HG02798 (cell line): ENCODE data around the gene BPGM.

ENCODE experiments used
- ATAC-seq: cut with Tn5 transposase; IDR thresholded peaks from one replicate; pipeline ENCODE4 v1.9.1; 2021; ENCODE audit warnings: mild to moderate bottlenecking; ENCODE audit not compliant: unreplicated experiment, poor library complexity

BPGM gene

DNA sequence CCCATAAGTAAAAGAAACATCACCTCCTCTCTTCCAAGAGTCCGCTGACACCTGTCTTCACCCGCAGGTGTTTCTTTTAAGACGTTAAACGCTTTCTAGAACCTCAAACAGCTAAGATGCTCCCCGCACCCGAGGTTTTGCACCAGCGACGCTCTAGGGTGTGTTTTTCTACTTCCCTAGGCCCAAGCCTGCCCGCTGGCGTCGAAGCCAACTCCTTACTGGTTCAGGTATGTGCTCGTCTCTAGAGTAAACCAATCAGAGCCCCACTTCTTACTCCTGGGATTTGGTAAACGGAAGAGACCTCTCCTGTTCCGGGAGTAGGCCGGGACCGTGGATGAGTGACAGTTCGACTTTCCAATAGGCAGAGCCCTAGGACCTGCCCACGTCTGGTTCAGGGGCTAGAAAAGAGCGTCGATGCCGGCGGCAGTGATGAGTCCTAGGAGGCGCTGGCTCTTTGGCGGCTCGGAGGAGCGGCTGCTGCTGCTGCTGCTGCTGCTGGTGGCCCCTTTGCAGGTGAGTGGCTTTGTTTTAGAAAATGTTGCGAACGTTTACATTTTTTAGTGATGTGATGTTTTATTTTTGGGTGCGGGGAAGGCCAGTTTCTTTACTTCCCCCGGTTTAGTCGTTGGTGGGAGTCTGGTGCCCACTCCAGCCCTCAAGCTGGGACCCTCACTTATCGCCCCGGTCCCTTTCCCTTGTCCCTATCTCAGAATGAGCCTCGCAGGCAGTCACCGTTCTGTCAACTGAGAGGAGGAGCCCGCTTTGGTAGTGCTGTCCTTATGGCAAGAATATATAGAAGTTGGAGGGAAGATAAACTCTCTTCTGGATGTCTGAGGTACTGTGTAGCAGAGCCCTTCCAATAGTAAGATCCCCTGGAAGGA lies at the start of gene BPGM:
Gene BPGM (plus strand): TSS at position 429 of the 881 bp plus-strand sequence. CDS start 14,655 bp downstream, outside the sequence.
- ATAC-seq, result peak; percentile 99

DNA sequence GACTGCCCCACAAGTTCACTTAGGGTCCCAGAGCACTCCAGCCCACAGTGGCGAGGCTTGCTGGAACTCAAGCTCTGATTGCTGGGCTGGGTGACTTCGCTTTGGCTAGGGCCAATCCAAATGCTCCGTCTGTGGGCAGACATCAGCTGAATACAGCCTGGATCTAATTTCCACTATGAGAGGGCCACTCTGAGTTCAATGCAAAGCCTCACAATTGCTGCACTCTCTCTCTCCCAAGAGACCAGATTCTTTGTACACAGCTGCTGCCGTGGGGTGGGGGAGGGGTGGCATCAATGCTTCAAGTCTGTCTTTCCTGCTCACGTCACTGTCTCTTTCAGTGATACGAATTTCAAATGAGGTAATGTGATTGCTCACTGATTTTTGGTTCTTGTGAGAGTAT lies 47.3 kb upstream of the BPGM start:
- ATAC-seq, result no peak

DNA sequence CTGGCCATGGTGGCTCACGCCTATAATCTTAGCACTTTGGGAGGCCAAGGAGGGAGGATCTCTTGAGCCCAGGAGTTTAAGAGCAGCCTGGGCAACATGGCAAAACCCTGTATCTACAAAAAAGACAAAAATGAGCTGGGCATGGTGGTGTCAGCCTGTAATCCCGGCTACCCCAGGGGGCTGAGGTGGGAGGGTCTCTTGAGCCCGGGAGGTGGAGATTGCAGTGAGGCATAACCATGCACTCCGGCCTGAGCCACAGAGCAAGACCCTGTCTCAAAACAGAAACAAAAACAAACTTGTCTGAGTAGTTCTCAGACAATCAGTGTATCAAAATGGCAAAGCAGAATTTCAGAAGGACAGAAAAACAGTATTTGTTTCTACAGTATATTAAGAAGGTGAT lies 45.2 kb upstream of the BPGM start:
- ATAC-seq, result no peak

DNA sequence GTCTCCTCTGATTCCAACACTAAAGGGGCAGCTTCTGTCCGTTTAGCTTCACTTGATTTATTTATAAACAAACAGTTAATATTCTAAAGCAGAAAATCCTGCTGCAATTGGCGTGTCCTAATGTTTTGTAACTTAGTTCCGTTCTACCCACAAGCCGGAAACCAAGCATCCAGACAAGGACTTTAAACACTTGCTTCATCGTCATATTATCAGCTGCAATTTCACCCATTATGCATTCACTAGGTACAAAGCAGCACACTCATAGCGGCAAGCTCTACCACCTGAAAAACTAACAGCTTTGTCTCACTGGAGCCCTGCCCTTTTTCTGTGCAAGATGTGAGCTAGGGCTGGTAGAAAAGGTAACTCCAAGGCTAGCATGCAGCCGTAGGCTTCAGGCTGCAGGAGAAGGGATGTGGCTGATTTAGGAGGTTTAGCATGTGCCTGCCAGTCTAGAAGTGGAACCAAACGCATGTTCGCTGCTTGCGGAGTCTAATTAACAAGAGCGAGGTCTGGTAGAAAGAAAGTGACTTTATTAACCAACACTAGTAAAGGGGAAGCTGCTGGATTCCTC lies 43.7 kb upstream of the BPGM start:
- ATAC-seq, result no peak

DNA sequence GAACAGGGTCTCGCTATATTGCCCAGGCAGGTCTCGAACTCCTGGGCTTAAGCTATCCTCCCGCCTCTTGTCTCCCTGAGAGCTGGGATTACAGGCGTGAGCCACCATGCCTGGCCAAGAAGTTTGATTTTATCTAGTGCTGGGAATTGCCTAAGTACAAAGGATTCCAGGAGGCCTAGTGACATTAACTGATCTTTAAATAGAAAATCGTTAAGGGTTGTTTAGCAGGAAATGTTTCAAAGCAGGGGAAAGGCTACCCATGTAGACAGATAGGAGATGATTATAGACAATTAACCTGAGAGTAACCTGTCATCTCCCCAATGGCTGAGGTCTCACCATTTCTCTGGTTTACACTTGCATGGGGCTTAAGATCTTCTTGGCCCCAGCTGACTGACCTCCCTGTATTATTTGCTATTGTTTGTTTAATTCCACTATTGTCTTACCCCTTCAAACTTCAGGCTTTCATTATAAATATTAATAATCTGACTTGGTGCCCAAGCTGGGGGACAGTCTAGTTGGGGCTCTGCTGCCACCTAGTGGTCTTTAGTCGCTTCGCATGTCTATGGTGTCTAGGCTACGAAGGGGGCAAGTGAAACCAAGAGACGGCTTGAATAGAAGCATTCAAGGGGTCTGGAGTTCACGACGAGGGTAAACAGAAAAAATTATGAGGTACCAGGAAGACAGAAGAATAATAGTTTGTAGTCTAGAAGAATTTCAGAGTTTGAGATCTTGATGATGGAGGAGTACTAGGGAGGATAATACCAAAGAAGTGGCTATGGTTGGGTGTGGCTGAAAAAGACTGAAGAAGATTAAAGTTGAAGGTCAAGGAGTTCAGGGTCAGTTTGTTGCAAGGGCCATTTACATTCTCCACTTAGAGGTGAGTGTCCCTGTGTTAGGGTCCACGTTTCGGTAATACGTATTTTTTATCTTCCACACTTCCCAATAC lies 40.4 kb upstream of the BPGM start:
- peak; percentile 84 for ATAC-seq

DNA sequence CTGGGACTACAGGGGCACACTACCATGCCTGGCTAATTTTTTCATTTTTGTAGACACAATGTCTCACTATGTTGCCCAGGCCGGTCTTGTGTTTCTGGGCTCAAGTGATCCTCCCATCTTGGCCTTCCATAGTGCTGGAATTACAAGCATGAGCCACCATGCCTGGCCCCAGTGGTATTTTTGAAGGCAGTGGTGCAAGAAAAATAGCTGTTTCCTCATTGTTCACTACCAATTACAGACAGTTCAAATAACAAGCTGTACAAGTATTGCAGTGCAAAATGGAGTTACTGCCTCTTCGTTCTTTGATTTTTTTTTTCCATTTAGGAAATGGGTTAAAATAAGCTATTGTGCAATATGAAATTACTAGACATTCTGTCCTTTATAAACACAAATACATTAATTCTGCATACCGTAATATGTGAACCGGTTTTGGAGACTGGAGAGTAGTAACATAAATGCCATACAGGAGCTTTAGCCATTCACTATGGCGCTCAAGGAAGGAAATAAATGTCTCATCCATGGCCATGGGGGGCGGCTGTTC lies 35.0 kb upstream of the BPGM start:
- no peak for ATAC-seq

DNA sequence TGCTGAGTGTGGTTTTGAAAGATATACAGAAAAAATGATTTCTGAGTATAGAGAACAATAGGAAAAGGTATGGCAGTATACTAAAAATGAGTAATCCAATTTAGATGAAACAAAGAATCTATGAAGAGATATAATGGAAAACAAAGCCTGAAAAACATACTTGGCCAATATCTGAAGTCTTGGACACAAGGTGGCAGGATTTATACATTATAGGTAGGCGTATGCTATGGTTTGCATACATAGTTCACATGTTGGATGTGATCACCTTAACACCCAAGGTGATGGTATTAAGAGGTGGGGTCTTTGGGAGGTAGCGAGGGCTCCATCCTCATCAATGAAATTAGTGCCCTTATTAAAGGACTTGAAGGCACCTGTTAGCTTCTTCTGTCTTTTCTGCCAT lies 34.5 kb upstream of the BPGM start:
- no peak for ATAC-seq

DNA sequence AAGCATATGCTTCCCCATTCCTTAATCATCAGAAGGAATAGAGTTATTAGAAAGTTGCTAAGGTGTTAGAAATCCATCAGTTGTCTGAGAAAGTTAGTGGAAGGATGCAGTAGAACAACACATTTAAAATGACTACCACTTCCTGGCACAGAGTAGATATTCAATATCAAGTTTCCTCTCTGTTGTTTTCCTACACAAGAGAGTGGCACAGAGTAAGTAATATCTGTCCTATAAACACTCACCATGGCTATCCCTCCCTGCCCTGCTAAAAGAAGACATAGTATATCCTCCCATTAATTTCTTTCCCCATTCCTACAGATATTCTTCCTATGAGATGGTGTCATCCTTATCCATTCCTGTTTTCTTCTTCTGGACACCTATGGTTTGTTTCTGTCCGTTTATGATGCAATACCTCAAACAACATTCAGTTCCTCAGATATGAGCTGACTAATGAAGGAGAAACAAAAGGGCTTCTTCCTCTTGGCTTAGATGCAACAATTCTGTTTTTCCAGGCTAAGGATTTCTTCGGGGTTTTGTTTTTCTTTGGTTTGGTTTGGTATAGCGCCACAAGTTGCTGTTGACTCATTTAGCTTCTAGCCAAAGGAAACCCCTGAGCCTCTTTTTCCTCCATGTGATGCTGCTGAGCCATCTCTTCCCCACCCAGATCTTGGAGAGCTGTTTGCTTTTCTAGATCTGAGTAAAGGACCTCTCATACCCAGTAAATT lies 32.9 kb upstream of the BPGM start:
- ATAC-seq, result no peak

DNA sequence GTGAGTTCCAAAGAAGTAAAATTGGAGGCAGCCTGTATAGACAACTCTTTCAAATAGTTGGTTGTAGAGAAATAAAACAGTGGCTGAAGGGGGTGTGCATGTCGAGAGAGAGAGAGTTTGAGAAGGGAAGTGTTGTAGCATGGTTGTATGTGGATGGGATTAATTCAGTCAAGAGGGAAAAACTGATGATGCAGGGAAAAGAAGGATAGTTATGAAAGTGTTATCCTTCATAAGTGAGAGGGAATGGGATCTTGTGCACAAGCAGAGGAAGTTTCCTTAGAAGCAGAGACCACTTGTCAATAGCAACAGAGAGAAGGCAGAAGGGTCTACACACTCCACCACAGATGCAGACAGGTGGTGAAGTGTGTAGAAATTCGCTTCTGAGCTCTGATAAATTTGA lies 30.0 kb upstream of the BPGM start:
- no peak for ATAC-seq

DNA sequence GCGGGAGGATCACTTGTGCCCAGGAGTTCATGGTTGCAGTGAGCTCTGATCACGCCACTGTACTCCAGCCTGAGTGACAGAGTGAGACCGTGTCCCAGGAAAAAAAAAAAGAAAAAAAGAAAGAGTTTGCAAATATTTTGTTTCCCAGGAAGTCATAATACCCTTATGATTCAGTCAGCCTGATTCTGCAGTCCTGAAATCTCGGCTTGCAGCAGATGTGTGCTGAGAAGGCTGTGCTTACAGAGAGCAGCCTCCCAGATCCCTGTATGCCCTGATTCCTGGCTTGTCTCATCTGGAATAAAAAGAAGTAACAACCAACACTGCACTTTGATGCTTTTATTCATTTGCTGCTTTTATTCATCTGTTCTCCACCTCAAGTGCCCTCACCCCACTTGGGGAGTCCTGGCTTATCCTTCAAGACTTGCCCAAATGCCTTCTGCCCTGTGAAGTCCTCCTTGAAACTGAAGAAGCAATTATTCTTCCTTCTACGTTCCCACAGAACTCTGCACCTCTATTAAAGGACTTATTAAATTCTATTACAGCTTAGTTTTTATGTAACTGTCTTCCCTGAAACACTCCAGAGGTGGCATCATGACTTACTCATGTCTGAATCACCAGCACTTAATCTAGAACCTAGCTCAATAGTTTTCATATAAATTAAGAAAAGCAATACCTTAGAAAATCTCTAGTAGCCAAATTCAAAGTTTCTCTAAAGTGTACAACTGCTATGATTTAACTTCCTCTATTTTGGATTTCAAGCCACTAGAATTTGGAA lies 27.7 kb upstream of the BPGM start:
- ATAC-seq, result no peak

DNA sequence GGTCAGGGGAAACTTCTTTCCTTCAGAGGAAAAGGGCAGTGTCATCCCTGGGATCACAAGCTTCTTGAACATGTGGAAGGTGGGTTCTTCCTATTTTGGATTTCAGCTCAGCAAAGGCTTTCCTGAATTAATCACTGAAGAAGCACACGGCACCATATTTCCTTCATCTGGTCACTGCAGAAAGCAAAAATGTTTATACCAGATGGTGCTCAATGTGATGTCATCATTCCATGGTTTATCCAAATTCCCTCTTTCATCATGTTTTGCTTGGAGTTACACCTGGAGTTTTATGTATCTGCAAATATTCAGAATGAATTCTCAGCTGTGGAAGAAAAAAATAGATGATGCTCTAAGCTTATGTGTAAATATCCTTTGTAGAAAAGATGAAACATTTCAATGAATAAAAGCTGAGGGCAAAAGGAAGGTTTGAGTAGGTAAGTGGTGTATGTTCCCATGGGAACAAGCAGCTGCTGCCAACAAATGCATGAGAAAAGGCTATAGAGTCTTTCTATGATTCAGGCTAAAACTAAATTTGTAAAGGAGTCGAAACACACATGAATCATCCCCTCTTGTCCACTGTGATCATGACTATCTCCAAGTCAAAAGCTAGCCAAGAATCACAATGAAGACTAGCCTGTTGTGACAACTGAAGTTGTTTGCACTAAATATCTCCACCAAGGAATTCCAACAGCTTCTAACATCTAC lies 26.9 kb upstream of the BPGM start:
- ATAC-seq, result no peak

DNA sequence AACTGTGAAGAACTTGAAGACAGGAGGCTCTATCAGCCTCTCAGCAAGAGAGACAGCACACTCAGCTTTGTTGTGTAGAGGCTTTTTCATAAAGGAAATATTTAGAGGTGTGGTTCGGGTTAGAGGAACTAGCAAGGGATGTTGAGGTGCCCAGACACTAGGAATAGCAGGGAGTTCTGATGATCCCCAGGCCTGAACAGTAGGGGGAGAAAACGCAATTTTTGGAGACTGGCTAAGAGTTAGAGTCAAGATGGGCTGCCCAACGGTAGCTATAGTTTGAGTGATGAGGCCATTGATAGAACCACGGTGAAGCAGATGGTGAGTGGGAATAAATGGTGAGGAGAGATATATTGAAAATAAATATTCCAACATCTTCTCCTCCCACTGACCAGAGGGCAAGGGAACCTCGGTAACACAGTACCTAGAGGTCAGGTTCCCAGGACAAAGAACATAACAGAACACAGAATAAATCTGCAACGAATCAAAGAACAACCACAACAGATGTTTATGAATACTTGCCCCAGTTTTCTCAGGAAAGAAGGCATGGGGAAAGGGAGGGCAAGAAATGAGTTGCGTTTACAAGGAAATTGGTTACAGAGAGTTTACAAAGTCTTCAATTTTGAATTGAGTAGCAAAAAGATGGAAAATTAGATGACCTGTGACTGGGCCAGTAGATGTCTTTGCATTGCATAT lies 24.2 kb upstream of the BPGM start:
- ATAC-seq, result no peak

DNA sequence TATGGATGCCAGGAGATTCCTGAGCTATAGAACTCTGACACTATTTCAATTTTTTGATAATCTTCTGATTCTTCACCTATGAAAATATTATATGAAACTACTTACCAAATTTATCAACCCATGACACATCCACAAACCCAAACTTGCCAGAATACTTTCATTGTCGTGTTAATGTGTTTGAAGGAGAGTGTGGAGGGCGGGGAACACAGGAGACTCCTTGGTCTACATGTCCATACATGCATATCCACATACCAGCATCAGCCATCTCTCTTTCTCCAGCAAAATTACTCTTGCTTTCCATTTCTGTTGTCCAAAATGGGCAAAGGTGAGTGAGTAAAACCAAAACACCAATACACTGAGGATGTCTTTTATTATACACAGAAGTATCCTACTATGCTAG lies 23.5 kb upstream of the BPGM start:
- ATAC-seq, result no peak

DNA sequence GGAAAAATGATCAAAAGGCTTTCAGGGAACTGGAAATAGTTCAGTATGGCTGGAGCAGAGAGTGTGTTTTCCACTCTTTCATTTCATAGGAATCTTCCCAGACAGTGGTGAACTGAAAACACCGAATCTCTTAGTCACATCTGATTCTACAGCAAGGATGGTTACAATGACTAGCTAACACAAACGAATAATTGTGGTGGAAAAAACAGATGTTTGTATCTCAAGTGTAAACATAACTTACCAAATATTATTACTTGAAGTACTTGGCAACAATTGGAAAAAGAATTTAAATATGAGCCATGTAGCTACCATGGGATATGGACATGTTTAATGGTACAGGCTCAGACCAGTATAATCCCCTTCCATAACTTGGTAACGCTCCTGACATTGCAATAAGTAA lies 21.1 kb upstream of the BPGM start:
- ATAC-seq, result no peak

DNA sequence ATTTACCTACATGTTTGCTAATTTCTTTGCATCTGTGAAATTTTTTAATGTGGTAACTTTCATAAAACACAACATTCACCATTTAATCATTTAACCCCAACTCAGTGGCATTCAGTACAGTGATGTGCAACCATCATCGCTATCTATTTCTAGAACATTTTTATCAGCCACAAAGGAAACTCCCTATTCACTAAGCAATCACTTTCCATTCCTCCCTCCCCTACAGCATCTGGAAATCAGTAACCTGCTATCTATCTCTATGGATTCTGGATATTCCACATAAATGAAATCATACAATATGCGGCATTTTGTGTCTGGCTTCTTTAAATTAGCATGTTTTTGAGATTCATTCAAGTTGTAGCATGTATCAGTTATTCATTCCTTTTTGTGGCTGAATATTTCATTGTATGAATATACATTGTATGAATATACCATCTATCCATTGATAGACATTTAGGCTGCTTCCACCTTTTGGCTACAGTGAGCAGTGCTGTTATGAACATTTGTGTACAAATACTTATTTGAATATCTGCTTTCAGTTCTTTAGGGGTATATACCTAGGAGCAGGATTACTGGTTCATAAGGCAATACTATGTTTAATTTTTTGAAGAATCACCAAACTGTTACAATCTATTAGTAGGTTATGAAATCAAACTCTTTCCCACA lies 19.4 kb upstream of the BPGM start:
- no peak for ATAC-seq

DNA sequence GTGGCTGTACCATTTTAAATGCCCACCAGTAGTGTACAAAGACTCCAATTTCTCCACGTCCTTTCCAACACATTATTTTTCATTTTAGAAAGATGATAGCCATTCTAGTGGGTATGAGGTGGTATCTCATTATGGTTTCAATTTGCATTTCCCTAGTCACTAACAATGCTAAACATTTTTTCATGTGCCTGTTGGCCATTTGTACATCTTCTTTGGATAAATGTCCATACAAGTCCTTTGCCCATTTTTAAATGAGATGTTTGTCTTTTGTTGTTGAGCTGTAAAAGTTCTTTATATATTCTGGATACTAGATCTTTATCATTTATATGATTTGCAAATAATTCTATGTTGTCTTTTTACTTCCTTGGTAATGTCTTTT lies 18.9 kb upstream of the BPGM start:
- ATAC-seq, result no peak

DNA sequence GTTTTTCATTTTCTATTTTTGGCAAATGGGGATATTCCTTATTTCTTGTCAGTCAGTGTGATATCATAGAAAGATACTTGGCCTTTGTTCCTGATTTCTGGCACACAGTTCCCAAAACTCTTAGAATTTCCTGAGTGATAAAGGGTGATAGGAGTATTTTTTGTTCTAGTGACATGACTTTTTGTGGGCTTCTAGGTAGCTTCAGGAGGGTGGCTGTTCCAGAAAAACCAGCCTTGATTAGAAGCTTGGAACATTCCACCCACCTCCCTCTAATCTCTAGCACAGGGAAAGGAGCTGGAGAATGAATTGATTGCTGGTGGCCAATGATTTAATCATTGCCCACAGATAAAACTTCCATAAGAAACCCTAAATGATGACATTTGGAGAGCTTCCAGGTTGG lies 17.2 kb upstream of the BPGM start:
- ATAC-seq, result no peak

DNA sequence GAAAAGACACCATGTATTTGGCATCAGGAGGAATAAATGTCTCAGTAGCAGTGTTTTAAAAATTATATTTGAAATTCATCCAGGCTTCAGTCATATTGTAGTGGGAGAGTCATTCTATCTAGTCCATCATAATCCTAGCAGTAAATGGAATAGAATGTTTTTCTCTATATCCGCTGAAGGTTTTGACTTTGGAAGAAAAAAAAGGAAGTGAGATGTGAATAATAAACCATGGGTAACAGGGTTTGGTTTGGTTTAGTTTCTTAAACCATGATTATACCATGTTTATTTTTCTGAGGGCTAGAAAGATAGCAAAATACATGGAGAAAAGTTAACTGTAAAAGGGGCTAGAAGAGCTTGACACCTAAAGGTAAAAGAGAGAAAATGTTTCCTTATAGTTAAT lies 16.4 kb upstream of the BPGM start:
- no peak for ATAC-seq
